ENCODE data around the gene ZNF470. TPM values are rescaled to one million over a fixed set of nuclear protein-coding genes. Genes with fewer than 3 reads are reported as not detected.

The ZNF470 gene
- total RNA-seq, 2 donors from 2014 or later = 6.7 to 8.1 TPM

GRCh38 chr19:56637976-56638555, 70.8 kb downstream of the ZNF470 start:
- no peak overlapping the region for H3K4me3 Mint-ChIP-seq
- H3K9me3 ChIP-seq (ENCODE audit: control insufficient read depth, low read length) = peaks cover 63% of the 10 kb centered on the region
- WGBS, 2 experiments (ENCODE audit: insufficient coverage in 1 of 2, insufficient read length in 1 of 2) = 39 to 49% methylated on average over 13 to 21 of the region's 21 CpGs

More at GRCh38 chr19:56637976-56638555, 70.8 kb downstream of the ZNF470 start:
- DNase-seq = peak; percentile 95
- H3K27ac ChIP-seq (ENCODE audit: low read depth, low read length) = no peak overlapping the region
- Mint-ChIP-seq H3K27me3 (ENCODE audit: insufficient read depth) (no peaks in the 10 kb centered on the region), H3K36me3 (ENCODE audit: low read depth) (peaks cover under 1% of the 10 kb centered on the region), H3K9me3 (peaks cover 80% of the 10 kb centered on the region), H3K4me1 (no peaks in the 10 kb centered on the region), H3K27ac (no peak overlapping the region)
- no peak for TF ChIP-seq CTCF (conservative IDR thresholded peaks at IDR 0.05)
- no peaks in the 10 kb centered on the region for H3K27me3 ChIP-seq (ENCODE audit: control insufficient read depth, insufficient read depth, low read length, poor library complexity, severe bottlenecking)
- H3K9ac ChIP-seq (ENCODE audit: extremely low read depth, low read length, poor library complexity, severe bottlenecking) = no peak overlapping the region
- H3K36me3 ChIP-seq (ENCODE audit: control insufficient read depth, insufficient read depth, low read length) = no peaks in the 10 kb centered on the region
- no peak overlapping the region for H3K4me3 ChIP-seq (ENCODE audit: low read length)
- H3K4me1 ChIP-seq (ENCODE audit: control insufficient read depth, insufficient read depth, low read length) = no peaks in the 10 kb centered on the region

Other genes starting within 250 kb of the ZNF470 start
- gene ZNF582, start 173.9 kb upstream of the ZNF470 start, total RNA-seq = 1 to 10 TPM; 6.4 to 6.8 TPM
- 1 to 10 TPM; 4.0 to 5.5 TPM for gene ZNF583, start 163.1 kb upstream of the ZNF470 start, total RNA-seq
- 10 to 100 TPM in 1 of 2 donors, under 1 TPM in 1; 0.07 to 10.7 TPM for gene ZNF667, start 90.1 kb upstream of the ZNF470 start, total RNA-seq
- 1 to 10 TPM in 1 of 2 donors, under 1 TPM in 1; 0.07 to 3.8 TPM for gene ZNF471, start 59.6 kb upstream of the ZNF470 start, total RNA-seq
- gene ZFP28, start 28.5 kb upstream of the ZNF470 start, total RNA-seq = 1 to 10 TPM; 4.8 to 6.8 TPM
- gene ZNF71, start 27.8 kb downstream of the ZNF470 start, total RNA-seq = 1 to 10 TPM; 8.8 to 9.1 TPM
- gene SMIM17, start 75.7 kb downstream of the ZNF470 start, total RNA-seq = under 1 TPM; 0.35 to 0.64 TPM
- under 1 TPM; 0.13 to 0.42 TPM for gene ZNF835, start 104.3 kb downstream of the ZNF470 start, total RNA-seq

All from endodermal cell (in vitro differentiated cells).